GM13976 (cell line): ENCODE data around the gene FGF21.

Experiments used
- DNase-seq: peaks from one replicate; pipeline ENCODE4 v3.0.0; 2012; ENCODE audit warnings: low spot score
- in situ Hi-C: fragments of 300-500 bp; cut with MboI; formaldehyde crosslinking; loops from one replicate; pipeline ENCODE4 v1.12.0; 2022; ENCODE audit warnings: low sequenced_read_pairs, mixed read lengths, inconsistent platforms; ENCODE audit not compliant: unreplicated experiment
- TF ChIP-seq, protein P1 (sequence below): IDR thresholded peaks from 2 replicates; pipeline ENCODE4 v1.5.1; 2012; ENCODE audit warnings: borderline replicate concordance, mild to moderate bottlenecking; ENCODE audit not compliant: insufficient read depth; ENCODE audit errors: extremely low read depth, missing control alignments, control extremely low read depth

The FGF21 gene

DNA sequence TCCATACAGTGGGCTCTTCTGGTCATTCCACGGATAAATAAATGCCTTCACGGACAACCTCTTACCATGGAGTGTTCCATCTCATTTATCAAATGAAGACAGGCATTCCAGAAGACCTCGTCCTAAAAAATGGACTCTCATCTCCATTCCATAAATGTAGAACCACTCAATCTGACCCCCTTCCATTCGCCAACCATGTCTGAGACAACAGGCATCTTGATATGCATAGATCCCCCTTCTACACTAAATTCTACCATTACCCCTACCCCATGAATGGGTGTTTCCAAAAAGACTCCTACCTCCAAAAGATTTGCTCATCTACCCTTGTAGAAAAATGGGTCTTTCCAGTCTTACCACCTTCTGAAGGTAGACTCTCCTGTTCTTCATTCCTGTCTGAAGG lies 23.9 kb upstream of the FGF21 start:
- no peak for DNase-seq
- in situ Hi-C loops: no loop called here
- TF ChIP-seq, protein P1, sequence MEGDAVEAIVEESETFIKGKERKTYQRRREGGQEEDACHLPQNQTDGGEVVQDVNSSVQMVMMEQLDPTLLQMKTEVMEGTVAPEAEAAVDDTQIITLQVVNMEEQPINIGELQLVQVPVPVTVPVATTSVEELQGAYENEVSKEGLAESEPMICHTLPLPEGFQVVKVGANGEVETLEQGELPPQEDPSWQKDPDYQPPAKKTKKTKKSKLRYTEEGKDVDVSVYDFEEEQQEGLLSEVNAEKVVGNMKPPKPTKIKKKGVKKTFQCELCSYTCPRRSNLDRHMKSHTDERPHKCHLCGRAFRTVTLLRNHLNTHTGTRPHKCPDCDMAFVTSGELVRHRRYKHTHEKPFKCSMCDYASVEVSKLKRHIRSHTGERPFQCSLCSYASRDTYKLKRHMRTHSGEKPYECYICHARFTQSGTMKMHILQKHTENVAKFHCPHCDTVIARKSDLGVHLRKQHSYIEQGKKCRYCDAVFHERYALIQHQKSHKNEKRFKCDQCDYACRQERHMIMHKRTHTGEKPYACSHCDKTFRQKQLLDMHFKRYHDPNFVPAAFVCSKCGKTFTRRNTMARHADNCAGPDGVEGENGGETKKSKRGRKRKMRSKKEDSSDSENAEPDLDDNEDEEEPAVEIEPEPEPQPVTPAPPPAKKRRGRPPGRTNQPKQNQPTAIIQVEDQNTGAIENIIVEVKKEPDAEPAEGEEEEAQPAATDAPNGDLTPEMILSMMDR: no peak

DNA sequence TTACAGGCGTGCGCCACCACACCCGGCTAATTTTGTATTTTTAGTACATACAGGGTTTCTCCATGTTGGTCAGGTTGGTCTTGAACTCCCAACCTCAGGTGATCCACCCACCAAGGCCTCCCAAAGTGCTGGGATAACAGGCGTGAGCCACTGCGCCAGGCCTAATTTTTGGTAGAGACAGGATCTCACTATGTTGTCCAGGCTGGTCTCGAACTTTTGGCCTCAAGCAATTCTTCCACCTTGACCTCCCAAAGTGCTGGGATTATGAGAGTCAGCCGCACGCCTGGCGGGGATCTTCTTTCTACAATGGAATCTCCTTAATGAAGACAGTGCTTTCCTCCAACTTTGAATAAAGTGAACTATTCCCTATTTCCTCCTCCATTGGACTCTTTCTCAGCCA lies 20.7 kb upstream of the FGF21 start:
- in situ Hi-C loops: no loop called here
- TF ChIP-seq, protein P1: no peak
- no peak for DNase-seq

DNA sequence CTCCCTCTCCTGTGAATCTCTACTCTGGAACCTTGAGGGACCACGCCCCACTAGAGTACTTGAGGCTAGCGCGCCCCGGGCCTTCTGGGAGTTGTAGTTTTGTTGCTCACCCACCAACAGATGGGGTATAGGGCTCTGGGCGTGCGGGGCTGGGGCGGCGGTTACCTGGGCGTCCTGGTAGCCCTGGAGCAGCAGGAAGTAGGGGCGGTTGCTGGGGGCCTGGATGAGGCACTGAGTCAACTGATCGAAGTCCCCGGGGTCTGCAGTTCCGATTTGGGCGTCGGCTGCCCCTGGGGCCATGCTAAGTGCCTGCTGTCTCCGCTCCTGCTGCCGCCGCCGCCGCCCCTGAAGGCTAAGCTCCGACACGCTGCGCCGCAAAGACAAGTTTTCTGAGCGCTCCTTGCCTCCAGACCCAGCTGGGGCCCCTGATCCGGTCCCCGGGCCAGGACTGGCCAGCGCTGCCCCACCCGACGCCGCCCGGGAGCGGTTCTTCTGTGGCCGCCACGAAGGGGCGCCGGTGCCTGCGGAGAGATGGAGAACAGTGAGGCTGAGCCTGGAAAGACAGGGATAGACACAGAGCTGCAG lies 20.2 kb upstream of the FGF21 start:
- in situ Hi-C loops: no loop called here
- TF ChIP-seq, protein P1: no peak
- DNase-seq: no peak

DNA sequence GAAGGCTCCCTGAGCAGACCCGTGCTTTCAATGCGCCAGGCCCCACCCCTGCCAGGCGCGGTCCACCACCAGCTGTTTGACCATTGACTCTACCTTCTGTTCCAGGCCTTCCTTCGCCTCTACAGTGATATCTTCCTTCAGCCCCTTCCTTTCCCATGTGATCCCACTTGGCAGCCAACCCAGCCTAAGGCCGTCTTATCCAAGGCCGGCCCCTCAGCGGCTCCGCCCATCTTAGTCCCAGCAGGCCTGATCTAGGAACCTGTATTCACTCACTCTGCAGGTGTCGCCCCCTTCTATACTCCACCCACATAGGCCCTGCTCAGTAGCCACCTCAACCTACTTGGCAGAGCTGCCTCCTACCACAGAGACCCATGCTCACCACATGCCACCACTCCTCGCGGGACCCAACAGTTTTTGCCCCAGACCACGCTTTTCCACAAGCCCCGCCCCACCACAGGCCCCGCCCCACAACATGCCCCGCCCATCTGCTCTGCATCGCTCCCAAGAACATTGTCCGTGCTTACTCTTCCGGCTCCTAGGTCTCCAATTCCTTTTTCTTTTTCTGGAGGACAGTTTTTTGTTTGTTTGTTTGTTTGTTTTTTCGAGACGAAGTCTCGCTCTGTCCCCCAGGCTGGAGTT lies 17.8 kb upstream of the FGF21 start:
- in situ Hi-C loops: no loop called here
- TF ChIP-seq, protein P1: no peak
- no peak for DNase-seq

DNA sequence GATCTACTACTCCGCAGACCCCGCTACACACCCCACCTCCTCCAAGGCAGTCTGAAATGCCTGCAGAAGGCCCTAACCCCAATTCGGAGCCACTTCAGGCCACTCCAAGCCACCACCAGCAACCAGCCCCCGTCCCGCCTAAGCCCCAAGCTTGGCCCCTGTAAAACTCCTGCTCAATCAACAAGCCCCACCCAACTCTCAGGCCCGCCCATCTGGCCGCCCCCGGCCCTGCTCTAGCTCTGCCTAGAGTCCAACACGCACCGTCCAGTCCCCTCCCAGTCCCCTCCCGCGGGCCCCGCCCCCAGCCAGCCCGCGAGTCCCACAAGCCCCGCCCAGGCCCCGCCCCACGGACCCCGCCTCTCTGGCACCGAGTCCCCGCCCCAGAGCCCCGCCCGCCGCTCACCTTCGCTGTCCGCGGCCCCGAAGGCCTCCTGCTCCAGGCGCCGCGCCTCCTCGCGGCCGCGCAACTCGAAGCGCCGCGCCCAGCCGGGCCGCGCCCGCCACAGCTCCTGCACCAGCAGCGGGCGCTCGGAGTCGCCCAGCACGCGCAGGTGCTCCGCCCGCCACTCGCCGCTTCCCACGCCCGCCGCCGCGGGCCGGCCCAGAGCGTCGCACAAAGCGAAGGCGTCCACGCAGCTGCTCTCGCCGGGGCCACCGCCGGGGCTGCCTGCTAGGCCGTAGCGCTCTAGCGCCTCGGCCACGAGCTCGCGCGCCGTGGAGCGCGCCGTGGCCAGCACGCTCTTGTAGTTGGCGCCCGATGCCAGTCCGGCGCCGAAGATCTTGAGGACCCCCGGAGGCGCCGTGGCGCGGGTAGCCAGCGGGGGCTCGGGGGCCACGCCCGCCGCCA lies 16.5 kb upstream of the FGF21 start:
- in situ Hi-C loops: no loop called here
- DNase-seq: peak; percentile 100
- TF ChIP-seq, protein P1: peak; percentile 75

DNA sequence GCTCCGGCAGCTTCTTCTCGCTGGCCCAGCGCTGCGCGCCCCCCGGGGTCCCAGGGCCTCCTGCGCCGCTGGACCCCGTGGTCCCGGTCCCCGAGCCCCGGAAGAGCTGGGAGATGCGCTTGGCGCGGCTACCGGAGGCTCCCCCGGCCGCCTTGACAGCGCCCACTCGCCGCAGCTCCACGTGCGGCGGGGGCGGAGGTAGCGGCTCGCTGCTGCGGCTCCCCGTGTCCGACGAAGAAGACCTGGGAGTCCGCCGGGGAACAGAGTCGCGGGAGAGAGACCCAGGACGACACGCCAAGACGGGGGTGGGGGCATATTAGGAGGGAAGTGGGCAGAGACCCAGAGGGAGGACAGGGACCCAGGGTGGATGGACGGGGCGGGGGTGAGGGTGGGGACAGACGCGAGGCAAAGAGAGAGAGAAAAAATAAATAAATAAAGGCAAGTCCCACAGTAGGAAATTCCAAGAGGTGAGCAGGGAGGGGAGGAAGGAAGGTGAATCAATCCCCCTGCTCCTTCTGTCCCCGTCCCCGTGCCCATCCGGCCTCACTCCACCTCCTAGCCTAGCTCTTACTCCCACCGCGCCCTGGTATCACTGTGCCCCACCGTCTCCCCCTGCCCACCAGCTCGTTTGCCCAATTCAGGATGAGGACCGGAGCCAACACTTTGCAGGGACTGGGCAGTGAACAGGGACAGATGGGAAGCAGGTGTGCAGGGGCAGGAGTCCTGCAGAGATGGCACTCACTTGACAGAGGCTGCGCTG lies 15.7 kb upstream of the FGF21 start:
- DNase-seq: no peak
- TF ChIP-seq, protein P1: no peak
- in situ Hi-C loops: no loop called here
